RWPE2 (cell line): ENCODE results near the gene ENAH.

Source experiments
- ATAC-seq: fragments of 200-7000 bp; cut with Tn5 transposase; 3 replicates; pipeline ENCODE4 v1.9.1; 2021; ENCODE audit warnings: low read depth
- DNase-seq: peaks from one replicate; pipeline ENCODE4 v3.0.0-alpha.2; 2020; ENCODE audit warnings: low spot score
- H3K27ac ChIP-seq: fragments of 450-650 bp; 2 replicates; pipeline ENCODE4 v1.5.1; 2017; ENCODE audit warnings: mild to moderate bottlenecking; ENCODE audit not compliant: poor library complexity, severe bottlenecking
- H3K27me3 ChIP-seq: fragments of 250-450 bp; sonication (Bioruptor Pico); 2 replicates; pipeline ENCODE4 v1.5.1; 2021; ENCODE audit warnings: mild to moderate bottlenecking, moderate library complexity; ENCODE audit not compliant: insufficient read depth, poor library complexity, severe bottlenecking
- H3K36me3 ChIP-seq: fragments of 250-450 bp; sonication (Bioruptor Pico); 2 replicates; pipeline ENCODE4 v1.5.1; 2020; ENCODE audit warnings: low read depth, mild to moderate bottlenecking, moderate library complexity
- H3K4me1 ChIP-seq: fragments of 250-450 bp; sonication (Bioruptor Pico); 2 replicates; pipeline ENCODE4 v1.5.1; 2021; ENCODE audit warnings: mild to moderate bottlenecking, moderate library complexity; ENCODE audit not compliant: insufficient read depth, poor library complexity, severe bottlenecking
- H3K4me3 ChIP-seq: fragments of 250-450 bp; sonication (Bioruptor Pico); 2 replicates; pipeline ENCODE4 v1.5.1; 2021; ENCODE audit warnings: mild to moderate bottlenecking, moderate library complexity; ENCODE audit not compliant: severe bottlenecking
- H3K9me3 ChIP-seq: fragments of 250-450 bp; sonication (Bioruptor Pico); 2 replicates; pipeline ENCODE4 v1.5.1; 2021; ENCODE audit warnings: mild to moderate bottlenecking, moderate library complexity; ENCODE audit not compliant: severe bottlenecking
- CTCF ChIP-seq: fragments of 450-650 bp; IDR thresholded peaks from one replicate; pipeline ENCODE4 v1.5.1; 2017; ENCODE audit warnings: mild to moderate bottlenecking, moderate library complexity; ENCODE audit not compliant: poor library complexity, severe bottlenecking

Gene ENAH

GRCh38 chr1:225485991-225486530 lies 166.9 kb downstream of the ENAH start:
- Histone ChIP-seq H3K9me3 (no peaks in the 10 kb centered on the region), H3K27ac (no peak overlapping the region), H3K4me1 (no peaks in the 10 kb centered on the region), H3K27me3 (no peaks in the 10 kb centered on the region), H3K36me3 (no peaks in the 10 kb centered on the region), H3K4me3 (no peak overlapping the region)
- no peak for DNase-seq
- no peak for TF ChIP-seq CTCF
- ATAC-seq, result no peak

- Histone ChIP-seq H3K36me3 (no peaks in the 10 kb centered on the region), H3K4me1 (no peaks in the 10 kb centered on the region), H3K27me3 (no peaks in the 10 kb centered on the region), H3K27ac (no peak overlapping the region), H3K4me3 (no peak overlapping the region), H3K9me3 (no peaks in the 10 kb centered on the region)
- no peak for TF ChIP-seq CTCF
- no peak for ATAC-seq
- no peak for DNase-seq
Observed at GRCh38 chr1:225485226-225485625, 167.7 kb downstream of the ENAH start.

GRCh38 chr1:225484657-225485214 lies 168.2 kb downstream of the ENAH start:
- no peak for TF ChIP-seq CTCF
- no peaks in the 10 kb centered on the region for H3K36me3 ChIP-seq
- H3K4me1 ChIP-seq, result no peaks in the 10 kb centered on the region
- H3K9me3 ChIP-seq, result no peaks in the 10 kb centered on the region
- H3K27ac ChIP-seq, result no peak overlapping the region
- no peaks in the 10 kb centered on the region for H3K27me3 ChIP-seq
- DNase-seq (no peak), ATAC-seq (no peak)
- H3K4me3 ChIP-seq, result no peak overlapping the region

- Histone ChIP-seq H3K27ac (no peak overlapping the region), H3K4me3 (no peak overlapping the region), H3K9me3 (no peaks in the 10 kb centered on the region), H3K4me1 (no peaks in the 10 kb centered on the region), H3K27me3 (no peaks in the 10 kb centered on the region), H3K36me3 (no peaks in the 10 kb centered on the region)
- no peak for DNase-seq
- no peak for ATAC-seq
- no peak for TF ChIP-seq CTCF
Observed at GRCh38 chr1:225483818-225484656, 168.9 kb downstream of the ENAH start.
